SHP77 treated with DMSO at 0.1 percent for 48 hours (cell line): Measurements from ENCODE around the gene AMZ2.

Experiments used
- DNase-seq: peaks from one replicate; lab custom pipeline; 2025; lab: John Stamatoyannopoulos, UW

Gene AMZ2

DNA sequence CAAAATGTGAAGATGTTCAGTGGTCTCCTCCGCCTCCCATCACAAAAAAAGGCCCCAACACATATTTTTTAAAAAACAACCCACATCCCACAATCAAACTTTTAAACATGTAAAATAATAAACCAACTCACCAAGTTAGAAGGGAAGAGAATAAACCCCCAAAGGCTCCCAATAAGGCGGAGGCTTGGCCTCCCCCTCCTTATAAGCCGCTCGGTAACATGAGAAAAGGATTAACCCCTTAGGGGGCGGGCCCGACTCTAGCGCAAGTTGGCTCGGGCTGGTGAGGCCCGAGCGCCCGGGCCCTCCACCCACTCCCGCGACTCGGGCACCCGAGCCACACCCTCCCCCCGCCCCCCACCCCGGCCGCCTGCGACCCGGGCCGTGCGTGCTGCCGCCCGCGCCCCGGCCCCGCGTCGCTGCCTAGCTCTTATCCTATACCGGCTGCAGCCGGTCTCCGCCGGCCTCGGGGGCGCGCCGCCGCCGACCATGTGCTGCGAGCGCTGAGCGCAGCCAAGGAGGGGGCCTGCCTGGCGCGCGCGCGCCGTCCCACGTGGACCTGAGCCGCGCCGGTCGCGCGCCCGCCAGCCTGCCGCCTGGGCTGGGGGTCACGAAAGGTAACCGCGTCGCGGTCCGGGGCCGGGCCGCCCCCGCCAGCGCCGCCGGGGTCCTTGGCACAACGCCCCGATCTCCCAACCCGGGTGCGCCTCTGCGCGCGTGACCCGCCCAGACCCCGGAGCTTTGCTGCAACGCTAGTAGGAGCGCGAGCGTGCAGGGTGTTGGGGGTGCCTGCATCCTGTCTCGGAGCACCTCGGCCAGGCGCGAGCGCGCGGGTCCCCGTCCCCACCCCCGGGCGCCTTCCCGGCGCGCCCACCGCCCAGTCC, 43.4 kb downstream of the AMZ2 start, which contains the start of the genes ARSG and SLC16A6:
Gene ARSG (plus strand): TSS at position 541 of the 881 bp plus-strand sequence. CDS start 15,999 bp downstream, outside the sequence.
Gene SLC16A6 (minus strand): TSS at position 173 of the 881 bp plus-strand sequence. CDS start 12,807 bp downstream, outside the sequence.
- no peak for DNase-seq

DNA sequence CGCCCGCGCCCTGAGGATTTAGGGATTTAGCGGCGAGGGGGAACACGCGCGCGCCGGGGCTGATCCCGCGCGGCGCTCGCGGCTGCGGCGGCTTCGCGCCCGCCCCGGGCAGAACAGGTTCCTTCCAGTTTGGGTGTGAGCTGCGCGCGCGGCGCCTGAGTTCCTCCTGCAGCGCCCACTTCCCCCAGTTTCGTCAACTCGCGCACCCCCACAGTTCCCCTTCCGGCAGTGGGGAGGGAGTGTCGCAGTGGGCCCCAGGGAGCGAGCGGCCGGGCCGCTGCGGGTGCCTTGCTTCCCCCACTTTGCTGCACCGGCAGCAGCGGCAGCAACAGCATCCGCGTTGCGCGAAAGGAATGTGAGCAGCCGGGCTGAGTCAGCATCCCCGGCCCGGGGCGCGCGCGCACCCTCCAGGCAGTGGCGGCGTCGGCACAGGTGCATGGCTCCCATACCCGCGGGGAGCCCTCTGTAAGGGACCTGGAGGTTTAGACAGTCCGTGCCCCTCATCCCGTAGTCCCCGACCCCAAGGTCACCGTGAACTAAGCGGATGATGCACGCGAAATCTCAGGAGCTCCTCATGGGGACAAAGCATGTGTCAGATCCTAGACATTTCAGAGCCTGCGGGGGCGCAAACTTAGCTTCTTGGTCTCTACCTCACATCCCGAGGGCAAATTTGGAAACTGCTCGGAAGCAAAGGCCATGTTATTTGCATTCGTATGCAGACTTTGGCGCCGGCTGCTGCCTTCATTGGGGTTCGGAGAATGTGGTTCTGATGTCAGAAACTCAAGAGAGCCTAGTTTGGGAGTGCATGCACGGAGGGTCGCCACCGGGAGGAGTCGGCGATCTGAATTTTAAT, 44.2 kb downstream of the AMZ2 start:
- DNase-seq = no peak

DNA sequence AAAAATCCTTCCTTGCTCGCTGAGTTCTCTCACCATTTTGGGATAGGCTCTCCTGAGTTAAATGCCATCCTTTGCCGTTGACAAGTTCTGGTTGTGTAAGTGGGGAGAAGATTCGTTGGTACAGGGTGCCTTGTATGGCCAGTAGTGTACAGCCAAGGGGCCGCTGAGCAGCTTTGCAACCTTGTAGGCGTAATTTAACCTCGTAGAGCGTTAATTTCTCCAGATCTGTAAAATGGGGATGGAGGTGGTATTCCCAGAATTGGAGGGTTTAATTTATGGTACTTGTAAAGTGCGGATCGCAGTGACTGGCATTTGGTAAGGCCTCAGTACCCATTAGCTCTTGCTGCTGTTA, 44.8 kb downstream of the AMZ2 start:
- DNase-seq = no peak

DNA sequence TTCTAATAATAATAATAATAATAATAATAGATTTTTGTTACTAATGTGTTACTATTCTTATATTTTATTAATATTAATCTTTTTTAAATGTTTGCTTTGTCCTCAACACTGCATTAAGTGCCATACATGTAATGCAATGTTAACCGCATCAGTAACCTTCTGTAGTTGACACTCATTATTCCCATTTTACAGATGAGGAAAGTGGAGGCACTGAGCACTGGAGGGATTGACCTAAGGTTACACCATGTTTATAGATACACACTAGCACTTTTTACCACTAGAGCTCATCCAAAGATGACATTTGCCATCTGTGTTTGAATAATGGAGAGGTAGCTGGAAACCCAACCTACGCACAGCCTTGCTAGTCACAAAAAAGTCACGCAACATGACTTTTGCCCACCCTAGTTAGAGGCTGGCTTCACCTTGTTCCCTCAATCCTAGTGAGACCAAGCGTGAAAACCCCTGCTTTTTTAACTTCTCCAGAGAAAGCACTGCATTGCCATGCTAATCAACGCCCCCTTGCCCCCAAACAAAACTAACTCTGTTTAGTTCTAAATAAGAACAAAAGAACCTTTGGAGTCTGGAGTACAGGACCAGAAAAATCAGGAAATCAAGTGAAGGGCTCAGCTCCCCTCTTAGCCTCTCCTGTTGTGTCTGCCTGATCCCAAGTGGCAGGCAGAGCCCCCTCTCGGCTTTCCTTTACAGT, 45.8 kb downstream of the AMZ2 start:
- DNase-seq = no peak

DNA sequence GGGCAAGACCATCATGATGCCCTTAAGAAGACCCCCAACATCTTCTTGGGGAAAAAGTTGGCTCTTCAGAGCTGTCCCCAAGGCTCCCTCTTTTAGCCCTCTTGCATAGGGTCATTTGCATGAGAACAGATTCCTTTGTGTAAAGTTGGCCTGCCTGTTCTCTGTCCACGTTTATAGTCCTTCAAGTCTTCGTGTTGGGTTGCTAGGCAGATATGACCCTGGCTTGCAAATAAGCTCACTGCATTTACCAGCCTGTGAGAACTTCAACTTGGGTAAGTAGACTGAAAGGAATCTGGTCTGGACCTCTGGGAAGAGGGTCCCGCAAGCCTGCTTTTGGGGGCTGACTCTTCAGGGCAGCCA, 46.3 kb downstream of the AMZ2 start:
- DNase-seq = no peak

DNA sequence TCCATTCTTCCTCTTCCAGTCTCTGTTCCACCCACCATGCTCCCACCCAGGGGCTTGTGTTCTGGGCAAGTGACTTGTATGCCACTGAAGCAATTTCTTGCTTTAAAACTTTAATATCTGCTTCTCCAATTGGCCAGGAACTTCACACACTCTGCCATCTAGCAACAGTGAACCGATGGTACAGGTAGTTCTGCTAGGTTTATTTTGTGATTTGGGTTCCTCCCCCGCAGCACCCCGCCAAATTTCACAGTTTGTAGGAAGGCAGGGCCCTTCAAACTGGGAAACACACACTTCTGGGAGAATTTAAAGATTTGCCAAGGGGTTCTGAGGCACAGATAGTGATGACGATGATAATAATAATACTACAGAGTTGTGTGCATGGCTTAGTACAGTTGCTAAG, 46.8 kb downstream of the AMZ2 start:
- DNase-seq = no peak

DNA sequence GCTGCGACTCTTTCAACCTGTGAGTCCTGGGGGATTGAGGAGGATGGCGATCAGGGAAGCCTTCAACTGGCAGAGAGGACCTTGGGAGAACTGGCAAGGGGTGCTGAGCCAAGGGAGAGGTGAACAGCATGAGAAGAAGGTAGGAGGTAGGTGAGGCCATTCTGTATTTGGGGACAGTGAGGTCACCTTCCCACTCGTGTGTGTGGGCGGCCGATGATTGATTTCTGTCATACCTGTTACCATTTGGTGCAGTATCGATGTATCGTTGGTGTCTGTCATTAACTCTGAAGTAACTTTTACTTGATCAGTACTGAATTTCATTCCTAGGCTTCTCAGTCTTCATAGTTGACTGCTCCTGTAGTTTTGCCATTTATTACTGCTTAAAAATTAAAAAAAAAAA, 47.2 kb downstream of the AMZ2 start:
- DNase-seq = no peak

DNA sequence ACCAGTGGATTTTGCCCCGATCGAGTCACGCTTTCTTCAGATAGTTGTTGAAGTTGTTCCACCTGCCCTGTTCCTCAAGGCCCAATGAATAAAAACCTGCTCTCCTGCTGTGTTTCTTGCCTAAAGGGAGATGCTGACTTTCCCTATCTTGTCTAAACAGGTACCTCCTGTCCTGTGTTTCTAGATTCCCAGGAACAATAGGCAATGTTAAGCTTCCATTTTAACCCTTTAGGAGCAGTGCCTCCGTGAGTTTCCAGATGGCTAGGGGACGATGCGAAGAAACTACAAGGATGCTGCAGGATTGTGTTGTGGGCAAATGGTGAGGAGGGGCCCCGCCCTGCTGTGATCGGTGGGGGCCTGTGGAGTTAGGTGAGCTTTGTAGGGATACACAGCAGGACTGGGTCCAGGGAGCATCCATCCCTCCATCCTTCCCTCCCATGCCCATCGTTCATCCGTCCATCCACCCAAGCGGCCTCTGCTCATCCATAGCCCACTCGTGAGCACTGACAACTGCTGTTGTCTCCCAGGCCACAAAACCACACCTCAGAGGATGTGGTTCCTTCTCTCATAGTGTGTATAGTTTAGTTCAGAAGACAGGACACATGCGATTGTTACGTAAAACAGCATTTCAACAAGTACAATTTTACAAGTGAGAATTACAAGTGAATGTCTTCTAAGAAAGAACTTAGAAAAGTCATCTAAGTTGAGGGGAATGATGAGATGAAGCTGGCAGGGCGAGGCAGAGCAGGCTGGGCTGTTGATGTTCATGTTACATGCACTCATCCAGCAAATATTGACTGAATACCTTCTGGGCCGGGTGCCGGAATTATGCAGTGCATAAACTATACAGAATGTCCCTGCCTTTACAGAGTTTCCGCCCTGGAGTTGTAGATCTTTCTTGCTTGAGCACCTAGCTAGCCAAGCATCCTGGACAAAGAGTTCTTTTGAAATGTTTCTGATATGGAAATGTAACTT, 48.7 kb downstream of the AMZ2 start:
- DNase-seq = no peak

DNA sequence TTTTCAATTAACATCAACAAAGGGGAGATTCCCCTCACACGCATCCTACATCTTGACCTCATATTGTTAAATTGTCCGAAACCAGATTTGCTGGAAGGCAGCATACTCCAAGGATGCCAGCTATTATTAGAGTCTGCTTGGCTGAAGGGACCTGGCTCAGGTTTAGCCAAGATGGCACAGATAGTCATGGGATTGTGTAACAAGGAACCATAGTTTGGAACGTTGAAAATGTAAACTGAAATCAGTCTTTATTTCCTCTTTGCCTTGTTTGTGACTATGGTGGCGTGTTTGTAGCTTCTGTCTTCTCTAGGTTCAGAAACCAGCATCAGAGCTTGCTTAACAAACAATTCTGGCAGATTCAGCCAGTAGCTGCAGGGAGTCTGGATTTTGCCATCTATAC, 49.4 kb downstream of the AMZ2 start:
- DNase-seq = no peak

DNA sequence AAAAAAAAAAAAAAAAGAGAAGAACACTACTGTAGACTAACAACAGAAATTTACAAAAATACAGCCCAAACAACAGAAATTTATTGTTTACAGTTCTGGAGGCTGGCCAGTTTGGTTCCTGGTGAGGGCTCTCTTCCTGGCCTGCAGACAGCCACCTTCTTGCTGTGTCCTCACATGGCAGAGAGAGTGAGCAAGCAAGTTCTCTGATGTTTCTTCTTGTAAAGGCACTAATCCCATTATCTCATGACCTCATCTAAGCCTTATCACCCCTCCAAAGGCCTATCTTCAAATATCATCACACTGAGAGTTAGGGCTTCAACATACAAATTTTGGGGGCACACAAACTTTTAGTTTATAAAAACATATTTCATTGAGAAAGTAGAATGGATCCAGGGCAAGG, 50.8 kb downstream of the AMZ2 start:
- DNase-seq = no peak

DNA sequence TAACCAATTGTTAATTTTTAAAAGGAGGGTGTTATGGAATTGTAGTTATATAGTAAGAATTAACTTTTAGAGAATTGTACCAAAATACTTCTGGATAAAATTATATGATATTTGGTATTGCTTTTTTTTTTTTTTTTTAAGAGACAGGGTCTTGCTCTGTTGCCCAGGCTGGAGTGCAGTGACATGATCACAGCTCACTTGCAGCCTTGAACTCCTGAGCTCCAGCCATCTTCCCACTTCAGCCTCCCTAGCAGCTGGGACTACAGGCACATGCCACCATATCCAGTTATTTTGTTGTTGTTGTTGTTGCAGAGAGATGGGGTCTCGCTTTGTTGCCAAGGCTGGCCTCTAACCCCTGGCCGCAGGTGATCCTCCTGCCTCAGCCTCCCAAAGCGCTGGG, 52.0 kb downstream of the AMZ2 start:
- DNase-seq = no peak

DNA sequence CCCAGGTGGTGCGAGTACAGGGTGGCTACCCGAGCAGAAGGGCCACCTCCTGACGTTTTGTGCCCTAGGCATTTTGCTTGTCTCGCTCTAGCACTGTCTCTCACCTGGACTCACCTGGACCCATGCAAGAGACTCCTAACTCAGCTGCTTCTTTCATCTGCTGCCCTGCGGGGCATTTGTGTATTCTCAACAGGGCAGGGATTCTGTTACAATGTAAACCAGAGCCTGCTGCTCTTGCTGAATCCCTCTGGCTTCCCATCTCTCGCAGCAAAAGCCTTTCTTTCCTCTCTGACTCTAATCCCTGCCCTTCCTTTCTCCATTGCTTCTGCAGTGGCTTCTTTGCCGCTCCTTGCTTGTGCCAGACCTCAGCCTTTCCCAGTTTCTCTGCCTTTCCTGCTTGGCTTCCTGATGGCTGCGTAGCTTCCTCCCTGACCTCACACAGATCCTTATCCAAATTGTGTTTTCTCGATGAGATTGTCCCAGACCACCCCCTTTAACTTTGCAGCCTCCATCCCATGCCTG, 53.7 kb downstream of the AMZ2 start:
- no peak for DNase-seq

DNA sequence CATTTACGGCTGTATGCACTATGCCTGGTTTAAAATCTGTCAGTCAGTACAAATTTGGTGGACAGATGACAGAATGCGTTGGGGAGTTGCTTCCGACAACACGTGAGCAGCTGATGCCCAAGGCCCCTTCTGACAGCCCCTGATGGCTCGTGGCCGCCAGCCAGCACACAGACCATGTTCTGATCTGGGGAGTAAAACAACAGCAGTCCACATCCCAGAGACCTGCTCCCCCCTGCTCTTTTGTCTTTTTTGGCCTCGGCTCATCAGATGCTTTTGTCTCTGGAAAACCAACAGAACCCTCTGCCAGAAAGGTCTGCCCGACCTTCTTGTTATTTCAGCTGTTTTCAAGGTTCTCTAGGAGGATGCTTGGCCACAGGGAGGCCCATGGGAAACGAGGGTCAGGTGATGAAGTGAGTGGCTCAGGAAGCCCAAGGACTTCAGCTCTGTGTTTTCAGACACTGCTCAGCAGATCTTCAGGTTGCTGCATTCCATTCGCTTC, 54.3 kb downstream of the AMZ2 start:
- DNase-seq = peak; percentile 73

DNA sequence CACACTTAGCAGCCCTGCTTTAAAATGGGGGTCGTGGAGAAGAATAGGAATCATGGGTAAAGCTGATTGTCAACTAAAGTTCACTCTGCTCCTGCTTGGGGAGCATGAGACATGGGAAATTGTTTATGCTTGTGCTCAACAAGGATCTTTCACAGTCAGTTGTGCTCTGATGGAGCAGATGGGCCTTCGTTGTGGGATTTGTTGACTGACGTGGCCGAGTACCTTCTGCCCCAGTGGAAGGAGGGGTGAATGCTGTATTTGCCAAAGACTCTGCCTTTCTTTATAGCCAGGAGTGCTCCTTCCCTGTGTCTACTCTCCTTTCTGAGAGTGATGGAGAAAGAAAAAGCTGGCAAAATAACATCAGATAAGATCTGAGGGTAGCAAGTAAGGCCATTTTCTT, 54.8 kb downstream of the AMZ2 start:
- DNase-seq = no peak

DNA sequence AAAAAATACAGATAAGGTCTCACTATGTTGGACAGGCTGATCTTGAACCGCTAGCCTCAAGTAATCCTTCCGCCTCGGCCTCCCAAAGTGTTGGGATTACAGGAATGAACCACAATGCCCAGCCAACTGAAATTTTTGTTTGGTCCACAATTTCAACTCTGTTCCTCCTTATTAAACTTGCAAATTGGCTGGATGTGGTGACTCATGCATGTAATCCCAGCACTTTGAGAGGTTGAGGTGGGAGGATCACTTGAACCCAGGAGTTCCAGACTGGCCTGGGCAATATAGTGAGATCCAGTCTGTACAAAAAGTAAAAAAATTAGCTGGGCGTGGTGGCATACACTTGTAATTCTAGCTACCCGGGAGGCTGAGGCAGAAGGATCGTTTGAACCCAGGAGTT, 56.9 kb downstream of the AMZ2 start:
- no peak for DNase-seq

DNA sequence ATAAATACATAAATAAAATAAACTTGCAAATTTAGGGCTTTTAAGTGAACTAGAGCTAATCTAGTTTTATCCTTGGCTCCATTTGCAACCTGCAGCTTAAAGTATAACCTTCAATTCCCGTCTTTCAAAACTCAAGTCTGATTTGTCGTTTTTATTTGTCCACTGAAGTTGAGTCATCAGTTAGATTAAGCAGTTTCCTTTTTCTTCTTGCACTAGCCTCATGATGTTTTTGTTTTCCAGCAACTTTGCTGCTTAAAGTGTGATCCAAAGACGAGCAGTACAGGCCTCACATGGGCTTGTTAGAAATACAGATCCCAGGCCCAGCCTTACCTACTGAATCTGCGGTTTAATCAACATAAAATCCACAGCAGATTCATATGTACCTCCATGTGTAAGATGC, 57.3 kb downstream of the AMZ2 start:
- DNase-seq = no peak
